ENCODE data around the gene COMMD10.

DNA sequence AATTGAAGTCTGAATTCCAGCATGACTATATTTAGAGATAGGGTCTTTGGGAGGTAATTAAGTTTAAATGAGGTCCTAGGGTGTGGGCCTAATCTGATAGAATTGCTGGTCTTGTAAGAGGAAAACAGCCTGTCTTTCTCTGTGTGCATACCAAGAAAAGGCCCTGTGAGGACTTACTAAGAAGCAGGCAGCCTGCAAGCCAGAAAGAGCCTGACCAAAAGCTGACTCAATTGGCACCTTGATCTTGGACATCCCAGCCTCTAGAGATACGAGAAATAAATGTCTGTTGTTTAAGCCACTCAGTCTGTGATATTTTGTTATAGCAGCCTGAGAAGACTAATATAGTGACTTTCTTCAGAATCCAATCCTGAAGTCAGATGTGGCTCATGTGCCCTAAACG lies 38.0 kb upstream of the COMMD10 start:
- no peak for TF ChIP-seq EP300 (IDR thresholded peaks at IDR 0.05)
- TF ChIP-seq, protein P1, sequence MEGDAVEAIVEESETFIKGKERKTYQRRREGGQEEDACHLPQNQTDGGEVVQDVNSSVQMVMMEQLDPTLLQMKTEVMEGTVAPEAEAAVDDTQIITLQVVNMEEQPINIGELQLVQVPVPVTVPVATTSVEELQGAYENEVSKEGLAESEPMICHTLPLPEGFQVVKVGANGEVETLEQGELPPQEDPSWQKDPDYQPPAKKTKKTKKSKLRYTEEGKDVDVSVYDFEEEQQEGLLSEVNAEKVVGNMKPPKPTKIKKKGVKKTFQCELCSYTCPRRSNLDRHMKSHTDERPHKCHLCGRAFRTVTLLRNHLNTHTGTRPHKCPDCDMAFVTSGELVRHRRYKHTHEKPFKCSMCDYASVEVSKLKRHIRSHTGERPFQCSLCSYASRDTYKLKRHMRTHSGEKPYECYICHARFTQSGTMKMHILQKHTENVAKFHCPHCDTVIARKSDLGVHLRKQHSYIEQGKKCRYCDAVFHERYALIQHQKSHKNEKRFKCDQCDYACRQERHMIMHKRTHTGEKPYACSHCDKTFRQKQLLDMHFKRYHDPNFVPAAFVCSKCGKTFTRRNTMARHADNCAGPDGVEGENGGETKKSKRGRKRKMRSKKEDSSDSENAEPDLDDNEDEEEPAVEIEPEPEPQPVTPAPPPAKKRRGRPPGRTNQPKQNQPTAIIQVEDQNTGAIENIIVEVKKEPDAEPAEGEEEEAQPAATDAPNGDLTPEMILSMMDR (IDR thresholded peaks at IDR 0.05), result no peak

Measured in stomach (tissue), 4 donors.